ENCODE results near the gene ANTXRL.
"Not testable (repeated sequence)": the region's sequence is repeated elsewhere in the genome, so short reads cannot be mapped to it uniquely, and the experiment has no call there.

Gene ANTXRL

DNA sequence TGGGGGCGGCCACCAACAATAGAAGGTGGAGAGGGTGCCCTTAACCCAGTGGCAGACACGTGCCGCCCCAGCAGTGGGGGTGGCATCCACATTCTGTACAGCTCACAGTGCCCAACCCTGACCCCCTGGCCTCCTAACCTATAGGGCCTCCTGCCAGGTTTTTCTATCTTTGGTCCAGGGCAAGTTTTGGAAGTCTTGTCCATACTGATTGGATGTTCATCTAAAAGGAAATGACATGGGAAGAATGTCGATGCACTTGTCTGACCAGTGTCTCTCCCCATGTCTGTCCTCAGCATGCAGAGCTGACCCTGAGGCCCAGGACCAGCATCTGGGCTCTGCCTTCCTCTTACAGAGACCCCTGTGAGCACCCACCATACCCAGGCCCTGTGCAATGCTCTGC lies 32.3 kb upstream of the ANTXRL start:
- no peak for DNase-seq (ENCODE audit: low read depth in 2 of 2)

DNA sequence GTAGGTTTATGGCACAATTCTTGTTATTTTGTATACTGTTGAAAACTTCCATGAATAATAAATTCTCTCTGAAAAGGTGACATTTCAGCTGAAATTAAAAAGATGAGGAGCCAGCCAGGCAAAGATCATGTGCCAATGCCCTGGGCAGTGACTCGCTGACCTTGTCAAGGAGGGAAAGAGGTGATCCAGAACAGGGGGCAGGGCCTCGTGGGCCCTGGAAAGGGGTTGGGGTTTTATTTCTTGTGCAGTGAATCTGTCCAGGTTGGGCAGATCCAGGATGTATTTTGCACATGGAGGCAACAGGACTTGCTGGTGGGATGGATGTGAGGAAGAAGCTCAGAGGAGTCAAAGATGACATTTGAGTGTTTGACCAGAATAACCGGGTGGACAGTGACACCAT lies 31.6 kb upstream of the ANTXRL start:
- DNase-seq (ENCODE audit: low read depth in 2 of 2) = not testable (repeated sequence)

DNA sequence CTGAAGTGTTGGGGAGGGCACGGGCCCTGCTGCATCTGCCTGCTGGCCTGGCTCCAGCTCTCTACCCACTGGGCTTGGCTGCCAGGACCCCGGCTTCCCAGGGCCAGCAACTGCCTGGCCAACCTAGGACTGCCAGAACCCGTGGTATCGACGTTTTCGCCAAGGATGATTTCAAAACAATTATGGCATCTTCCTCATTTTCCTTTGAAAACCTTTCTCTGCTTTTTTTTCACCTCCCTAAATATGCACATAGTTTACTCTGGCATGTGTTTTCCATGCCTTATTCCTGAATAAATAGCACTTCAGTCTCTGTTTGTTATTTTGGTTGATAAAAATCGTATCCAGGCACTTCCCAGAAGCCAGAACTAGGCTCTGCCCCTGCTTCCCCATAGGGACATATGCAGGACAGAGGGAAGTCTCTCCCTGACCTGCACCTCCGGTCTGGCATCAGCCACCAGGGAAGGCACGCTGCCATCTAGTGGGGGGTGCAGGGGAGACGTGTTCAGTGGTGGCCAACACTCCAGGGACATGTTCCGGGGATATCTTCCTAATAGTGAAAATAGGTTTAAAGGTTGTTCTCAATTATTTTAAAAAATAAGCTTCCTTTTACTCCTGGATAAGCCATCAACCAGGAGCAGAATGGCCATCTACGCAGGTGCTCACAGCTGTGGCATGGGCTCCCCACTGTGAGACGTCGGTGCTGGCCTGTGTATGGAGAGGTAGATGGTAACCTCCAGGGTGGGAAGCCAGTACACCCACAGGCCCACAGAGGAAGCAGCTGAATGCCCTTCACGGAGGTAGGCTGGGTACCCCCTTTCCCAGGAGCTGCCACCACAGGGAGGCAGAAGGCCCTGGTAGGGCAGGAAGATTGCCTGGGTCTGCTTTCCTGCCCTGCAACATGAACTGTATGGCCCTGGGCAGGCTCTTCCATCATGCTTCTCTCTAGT lies 30.7 kb upstream of the ANTXRL start:
- DNase-seq (ENCODE audit: low read depth in 2 of 2) = peak in 1 of 2 donors; percentile 42

DNA sequence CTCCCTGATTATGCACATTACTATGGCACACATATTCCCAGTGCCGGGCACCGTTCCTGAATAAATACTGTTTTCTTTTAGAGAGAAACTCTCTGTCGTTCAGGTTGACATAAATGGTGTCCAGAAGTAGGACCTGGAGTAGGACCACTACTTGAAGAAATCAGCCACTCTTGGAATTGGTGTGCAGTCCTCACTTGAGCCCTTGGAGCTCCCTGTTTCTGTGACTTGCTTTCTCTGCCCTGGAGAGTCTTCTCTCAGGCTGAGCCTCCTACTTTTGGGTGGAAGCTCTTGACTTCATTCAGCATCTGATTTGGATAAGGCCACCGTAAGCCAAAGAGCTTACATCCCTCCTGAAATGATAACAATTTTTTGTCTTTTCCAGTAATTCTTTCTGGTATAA lies 29.7 kb upstream of the ANTXRL start:
- no peak for DNase-seq (ENCODE audit: low read depth in 2 of 2)

DNA sequence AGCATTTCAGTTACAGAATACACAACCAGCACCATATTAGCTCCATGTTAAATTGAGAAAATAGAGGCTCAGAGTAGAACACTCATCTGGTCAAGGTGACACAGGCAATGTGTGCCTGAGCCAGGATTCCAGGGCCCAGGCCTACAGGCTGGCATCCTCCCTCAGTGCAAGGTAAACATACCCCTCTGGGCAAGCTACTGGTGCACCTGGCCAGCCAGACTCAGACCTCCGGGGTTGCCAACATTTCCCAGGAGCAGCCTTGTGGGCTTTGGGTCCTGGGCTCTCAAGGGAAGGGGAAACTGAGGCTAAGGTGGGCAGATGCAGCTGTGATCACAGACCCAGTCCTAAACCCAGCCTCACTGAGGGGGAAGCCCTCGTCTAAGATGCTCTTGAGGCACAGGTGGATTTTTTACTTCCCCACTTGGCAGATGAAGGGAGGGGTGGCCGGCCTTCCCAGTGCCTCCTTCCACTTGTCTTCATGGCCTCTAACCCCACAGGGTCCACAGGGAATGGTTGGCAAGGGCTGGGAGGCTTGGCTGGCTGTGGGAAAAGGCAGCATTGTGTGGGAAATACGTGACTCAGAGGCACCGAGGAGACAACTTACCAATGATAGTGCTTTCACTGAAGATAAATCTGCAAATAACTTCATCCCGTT lies 23.8 kb upstream of the ANTXRL start:
- DNase-seq (ENCODE audit: low read depth in 2 of 2) = not testable (repeated sequence)

DNA sequence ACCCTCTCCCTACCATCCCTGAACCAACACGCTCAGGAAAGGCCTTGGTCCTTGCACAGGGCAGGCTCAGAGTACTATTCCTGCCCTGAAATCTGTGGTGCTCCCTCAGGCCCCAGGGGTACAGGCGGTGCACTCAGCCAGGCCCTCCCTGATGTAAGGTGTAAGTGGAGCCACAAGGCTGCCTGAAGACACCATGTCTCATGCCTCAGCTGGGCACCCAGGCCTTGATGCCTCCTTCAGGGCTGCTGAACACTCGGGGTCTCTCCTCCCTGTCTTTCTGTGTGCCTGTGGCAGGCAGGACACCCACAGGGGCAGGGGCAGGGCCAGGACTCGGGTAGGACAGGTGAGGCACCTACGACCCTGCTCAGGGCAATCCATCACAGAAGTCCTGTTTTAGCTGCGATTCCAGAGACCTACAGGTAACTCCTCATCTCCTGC lies 22.9 kb upstream of the ANTXRL start:
- no peak for DNase-seq (ENCODE audit: low read depth in 2 of 2)

DNA sequence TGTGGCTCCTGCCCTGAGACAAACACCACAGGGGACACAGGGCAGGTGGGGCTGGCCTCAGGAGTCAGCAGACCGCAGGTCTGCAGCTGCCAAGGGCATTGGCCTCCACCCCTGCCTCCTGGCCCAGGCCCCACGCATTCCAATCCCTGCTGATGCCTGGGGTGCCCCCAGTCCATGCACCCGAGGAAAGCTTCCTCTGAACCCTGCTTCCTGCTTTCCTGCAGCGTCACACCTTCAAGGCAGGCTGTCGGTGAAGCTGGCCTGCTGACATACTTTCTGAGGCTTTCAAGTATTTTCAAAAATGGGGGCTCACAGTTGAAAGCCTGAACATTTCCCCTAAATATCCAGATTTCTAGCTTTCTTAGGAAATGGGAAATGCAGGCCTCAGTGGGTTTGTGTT lies 22.5 kb upstream of the ANTXRL start:
- no peak for DNase-seq (ENCODE audit: low read depth in 2 of 2)

DNA sequence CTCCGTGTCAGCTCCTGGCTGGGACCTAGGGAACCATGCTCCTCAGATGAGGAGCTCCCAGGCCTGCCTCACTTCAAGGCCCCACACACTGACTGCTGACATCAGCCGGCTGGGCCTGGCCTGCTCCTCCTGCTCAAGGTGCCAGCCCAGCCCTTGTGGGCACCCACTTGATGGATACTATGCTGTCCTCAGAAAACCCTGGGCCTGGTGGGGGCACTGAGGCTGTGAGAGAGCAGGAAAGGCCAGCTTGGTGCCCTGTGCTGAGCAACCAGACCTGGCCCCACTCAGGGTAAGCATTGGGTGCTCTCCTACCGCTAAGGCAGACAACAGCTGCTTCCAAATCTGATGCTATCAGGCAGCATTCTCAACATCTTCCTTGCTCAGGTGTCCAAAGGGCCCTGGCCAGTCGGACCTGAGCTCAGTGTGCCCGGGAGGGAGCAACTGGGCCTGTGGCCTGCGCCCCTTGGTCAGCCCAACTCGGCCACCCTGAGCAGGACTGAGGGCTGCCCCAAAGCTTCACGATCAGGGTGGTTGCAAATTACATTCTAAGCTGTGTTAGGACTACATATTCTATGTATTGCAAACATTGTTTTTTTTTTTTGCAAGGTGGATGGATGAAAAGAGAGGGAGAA lies 21.9 kb upstream of the ANTXRL start:
- DNase-seq (ENCODE audit: low read depth in 2 of 2) = no peak

DNA sequence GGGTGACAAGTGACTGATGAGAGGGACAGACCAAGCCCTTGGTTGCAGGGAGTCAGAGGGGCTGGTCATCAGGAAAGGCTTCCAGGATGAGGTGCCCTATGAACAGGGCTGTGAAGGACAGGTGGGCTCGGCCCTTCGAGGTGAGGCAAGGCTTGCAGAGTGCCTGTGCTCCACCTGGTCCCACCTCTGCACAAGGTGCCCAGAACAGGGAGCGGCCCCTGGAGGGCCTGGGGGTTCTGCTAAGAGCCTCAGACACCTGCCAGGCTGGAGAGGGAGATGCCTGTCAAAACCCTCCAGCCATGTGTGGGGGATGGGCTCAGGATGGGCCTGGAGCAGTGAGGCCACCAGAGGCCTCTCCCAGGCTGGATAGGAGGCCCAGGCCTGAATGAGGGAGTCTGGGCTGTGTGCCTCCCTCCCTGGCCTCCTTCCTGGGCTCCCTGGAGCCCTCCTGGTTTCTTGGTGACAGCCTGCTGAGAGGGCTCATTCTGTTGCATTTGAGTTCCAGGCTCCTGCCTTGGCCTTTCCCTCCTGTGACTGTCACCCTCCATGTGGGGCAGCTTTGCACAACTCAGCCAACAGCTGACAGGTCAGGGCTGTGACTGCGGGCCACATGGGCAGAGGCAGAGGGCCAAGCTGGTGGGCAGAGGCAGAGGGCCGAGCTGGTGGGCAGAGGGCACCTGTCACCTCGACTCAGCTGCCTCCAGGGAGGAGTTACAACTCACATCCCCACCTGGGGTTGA lies 21.1 kb upstream of the ANTXRL start:
- not testable (repeated sequence) for DNase-seq (ENCODE audit: low read depth in 2 of 2)

DNA sequence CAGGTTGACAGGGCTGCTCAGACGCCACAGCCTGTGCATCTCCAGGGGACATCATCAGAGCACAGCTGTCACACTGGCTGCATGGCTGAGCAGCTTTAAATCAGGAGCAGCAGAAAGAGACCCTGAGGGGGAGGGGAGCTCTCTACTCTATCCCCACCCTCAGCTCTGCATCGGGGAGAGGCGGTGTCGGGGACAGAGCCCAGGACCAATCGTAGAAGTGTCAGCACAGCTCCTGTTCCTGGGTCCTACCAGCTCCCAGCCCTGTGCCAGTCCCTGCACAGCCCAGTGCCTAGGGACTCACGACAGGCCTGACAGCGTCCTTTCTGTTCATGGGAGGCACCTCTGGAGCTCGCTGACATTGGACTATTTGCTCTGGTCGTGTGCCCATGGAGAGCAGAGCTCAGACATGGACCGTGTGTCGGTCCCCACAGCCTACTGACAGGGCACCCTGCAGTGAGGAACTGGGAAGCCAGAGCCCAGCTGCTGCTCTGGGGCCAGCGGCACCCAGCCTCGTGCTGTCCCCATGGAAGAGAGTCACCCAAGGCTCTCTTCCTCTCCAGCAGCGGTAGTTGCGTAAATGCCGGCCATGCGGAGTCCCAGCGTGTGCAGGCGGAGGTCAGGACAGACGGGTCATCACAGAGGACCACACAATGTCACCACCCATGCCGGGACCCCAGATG lies 20.4 kb upstream of the ANTXRL start:
- no peak for DNase-seq (ENCODE audit: low read depth in 2 of 2)

DNA sequence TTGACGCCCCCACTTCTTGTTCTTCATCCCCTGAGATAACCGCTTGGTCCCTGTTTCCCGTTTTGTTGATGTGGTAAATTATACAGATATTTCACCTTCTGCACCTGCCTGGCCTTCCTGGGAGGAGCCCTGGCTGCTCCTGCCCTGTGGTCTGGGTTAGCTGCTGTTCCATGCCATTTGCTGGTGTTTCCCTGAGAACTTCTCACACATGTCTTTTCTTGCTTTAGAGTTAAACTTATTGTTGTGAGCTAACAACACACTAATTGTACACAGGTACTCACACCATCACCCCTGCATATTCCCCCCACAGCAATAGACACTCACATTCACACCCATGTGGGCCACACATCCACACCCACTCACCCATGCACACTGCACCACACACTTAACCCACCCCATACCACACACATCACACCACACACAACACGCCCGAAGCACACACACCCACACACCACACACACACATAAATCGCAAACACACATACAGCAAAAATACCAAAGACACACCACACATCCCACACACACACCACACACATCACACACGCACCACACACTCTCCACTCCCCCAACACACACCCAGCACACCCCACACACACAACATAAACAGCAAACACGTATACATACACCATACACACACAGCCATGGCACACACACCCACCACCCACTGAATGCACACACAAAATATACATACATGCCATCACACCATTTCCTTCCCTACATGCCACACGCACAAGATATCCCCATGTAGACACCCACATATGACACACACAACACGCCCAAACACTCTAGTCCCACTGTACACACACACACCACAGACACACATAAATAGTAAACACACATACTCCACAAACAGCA lies 19.4 kb upstream of the ANTXRL start:
- no peak for DNase-seq (ENCODE audit: low read depth in 2 of 2)

DNA sequence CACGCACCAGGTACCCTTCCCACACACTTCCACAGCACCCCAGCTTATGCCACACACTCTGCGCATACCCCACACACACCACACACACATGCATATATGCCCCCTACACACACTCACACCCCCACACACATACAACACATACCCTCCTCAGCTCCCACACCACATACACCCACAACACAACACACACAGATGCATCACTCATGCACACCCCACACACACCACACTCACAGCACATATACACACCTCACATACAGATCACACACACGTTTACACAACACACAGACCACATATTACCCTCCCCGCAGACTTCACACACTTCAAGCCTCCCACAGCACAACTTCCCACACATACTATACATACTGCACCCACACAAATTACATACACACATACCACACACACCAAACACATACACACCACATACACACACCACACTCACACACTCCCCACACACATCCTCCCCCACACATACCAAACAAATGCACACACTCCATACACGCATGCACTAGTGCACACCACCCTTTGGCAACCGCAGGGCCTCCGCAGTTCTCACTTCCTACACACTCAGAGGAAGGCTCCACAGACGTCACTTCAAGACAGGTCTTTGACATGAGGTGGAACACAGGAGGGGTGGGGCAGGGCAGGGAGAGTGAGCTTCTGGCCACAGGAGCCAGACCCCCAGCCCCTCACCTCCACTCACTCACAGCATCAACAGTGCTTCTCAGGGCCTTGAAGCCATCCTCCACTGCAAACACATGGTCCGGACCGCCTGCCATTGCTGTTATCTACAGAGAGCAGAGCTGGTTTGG lies 18.5 kb upstream of the ANTXRL start:
- peak; percentile 43 to 55 for DNase-seq (ENCODE audit: low read depth in 2 of 2)

DNA sequence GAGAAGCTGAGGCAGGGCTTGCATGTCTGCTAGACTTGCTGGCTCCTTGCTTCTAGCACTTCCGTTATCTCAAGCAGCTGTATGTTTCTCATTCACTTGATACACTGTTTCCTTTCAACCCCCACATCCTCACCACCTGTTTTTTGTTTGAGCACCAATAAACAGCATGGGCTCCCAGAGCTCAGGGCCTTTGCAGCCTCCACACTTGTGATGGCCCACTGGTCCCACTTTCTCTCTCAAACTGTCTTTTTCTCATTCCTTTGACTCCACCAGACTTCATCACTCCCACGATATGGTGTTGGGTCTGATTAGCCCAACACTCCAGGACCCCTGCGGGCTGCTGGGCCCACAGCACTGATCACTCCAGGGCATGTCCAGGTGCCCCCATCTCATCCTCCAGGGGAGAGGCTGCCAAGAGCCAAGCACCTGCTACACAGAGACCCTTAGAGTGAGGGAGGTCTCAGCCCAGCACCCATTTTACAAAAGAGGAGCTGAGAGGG lies 17.2 kb upstream of the ANTXRL start:
- DNase-seq (ENCODE audit: low read depth in 2 of 2) = not testable (repeated sequence)

DNA sequence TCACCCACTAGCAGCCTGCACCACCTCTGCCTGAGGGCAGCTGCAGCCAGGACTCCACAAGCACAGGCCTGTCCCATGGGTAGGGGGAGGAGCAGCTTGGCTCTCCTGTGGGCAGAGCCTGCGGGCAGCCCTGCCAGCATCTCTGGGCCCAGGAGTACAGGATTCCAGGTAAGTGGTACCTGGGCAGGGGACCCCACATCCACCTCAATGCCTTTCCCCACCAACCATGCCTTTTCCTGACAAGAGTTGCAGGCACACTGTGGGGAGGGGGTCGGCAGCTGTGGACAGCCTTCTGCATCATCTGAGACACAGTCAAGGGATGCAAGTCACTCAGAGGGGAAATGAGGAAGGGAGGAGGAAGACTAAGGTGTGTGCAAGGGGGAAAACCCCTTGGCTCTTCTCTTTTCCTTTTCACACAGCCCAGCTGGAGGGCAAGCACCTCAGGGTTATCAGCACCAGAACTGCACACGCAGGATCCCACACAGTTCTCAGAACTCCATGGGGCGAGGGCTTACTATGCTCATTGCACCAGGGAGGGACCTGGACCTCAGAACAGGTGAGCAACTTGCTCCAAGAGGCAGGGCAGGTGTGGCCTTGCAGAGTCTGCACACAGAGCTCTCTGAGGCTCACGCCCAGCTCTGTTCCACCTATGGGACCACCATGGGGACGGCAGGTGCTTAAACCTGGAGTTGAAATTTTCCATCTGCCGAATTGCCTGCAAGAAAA lies 16.5 kb upstream of the ANTXRL start:
- no peak for DNase-seq (ENCODE audit: low read depth in 2 of 2)

DNA sequence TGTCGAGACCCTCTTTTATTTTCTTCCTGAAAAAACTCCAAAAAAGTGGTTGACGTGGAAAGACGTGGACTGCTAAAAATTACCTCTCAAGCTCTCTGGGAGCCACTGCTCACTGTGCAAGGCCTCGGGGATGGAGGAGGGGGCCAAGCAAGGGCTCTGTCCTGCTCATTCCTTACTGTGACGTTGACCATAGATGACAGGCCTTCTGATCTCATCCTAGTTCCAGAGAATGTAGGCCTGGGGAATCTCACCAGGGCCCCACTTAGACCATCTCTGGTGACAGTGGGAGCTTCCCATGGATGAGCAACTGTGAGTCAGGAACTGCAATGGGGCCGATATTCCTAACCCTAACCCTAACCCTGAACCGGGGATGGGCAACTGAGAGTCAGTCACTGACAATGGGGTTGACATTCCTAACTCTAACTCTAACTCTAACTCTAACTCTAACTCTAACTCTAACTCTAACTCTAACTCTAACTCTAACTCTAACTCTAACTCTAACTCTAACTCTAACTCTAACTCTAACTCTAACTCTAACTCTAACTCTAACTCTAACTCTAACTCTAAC lies 15.8 kb upstream of the ANTXRL start:
- not testable (repeated sequence) for DNase-seq (ENCODE audit: low read depth in 2 of 2)

DNA sequence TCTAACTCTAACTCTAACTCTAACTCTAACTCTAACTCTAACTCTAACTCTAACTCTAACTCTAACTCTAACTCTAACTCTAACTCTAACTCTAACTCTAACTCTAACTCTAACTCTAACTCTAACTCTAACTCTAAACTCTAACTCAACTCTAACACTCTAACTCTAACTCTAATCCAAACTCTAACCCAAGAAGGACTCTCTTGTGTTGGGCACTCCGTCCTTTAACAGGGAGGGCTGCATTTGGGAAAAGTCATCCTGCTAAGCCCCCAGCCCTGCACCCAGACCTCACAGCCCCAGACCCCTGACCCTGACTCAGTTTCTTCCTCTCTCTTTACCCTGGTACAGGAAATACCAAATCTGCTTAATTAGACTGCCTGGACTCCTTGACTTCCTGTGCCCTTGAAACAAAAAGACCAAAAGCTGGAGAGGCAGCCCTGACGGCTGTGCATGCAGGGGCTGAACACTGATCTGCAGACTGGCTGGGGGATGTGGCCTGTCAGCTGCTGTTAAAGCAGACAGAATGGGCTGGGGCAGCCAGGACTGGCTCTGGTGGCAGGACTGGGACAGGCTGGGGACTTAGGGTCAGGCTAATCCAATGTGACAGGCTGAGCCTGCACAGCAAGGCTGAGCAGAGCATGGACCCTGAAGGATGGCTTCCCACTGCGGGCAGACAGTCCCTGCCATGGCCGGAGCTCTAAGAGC lies 14.8 kb upstream of the ANTXRL start:
- DNase-seq (ENCODE audit: low read depth in 2 of 2) = not testable (repeated sequence)

DNA sequence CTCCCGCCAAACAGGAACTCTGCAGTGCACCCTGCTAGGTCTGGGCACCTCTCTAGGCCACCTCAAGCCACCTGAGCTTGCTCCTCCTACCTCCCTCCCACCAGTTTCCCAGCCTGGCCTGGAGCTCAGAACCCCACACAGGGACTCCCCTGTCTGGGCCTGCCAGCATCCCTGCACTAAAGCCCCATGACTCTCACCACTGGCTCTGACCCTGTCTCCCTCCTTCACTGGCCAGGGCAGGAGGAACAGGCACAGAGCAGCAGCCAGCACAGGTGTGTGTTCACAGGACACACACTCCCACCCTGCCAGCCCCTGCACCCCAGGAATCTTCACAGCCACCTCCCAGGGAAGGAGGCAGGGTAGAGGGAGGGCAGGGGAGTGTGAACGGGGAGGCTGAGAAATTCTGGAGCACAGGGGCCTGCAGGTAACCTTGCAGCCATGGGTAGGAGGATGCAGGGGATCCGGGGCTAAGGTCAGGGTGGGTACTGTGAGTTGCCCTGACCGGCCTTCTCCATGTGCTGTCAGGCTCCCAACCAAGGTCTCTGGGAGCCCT lies 13.9 kb upstream of the ANTXRL start:
- no peak for DNase-seq (ENCODE audit: low read depth in 2 of 2)

All from stimulated activated CD4-positive, alpha-beta T cell treated with anti-CD3 and anti-CD28 coated beads, Interleukin-15, amount 100 ng/mL, for 48 hours (primary cell).